Left renal pelvis (tissue), 4 donors: Measurements from ENCODE around the gene USP2. TPM values are rescaled to one million over a fixed set of nuclear protein-coding genes. Genes with fewer than 3 reads are reported as not detected.

Experiments used
- DNase-seq, 4 donors: peaks; one replicate each; pipeline ENCODE4 v3.0.0-alpha.2; 2013; ENCODE audit warnings: low read depth in 4 of 4, low spot score in 3 of 4
- polyA plus RNA-seq, 4 donors: library from polyadenylated mRNA; unstranded; fragments of 120-200 nt; gene quantifications; one replicate each; pipeline ENCODE4 v1.2.1, GENCODE V29; 2013; ENCODE audit not compliant: insufficient read length in 4 of 4

USP2 gene
- polyA plus RNA-seq, 4 donors: 1.7 to 15.9 (median 9.5) TPM

DNA sequence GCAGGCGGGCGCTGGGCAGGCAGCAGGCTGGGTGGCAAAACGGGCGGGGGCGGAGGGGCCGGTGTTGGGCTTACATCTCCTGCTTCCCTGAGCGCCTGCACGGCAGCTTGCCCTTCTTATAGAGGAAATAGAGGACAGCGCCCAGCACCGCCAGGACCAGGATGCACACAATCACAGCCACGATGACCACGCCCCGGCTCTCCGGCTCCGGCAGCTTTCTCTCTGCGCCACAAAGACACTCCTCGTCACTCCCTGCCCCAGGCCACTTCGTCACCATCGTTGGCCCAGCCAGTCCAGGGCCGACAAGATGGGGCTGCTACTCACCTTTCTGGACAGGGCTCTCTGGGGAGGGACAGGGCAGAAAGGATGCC lies 70.8 kb downstream of the USP2 start:
- DNase-seq: no peak

- no peak for DNase-seq
Observed at GRCh38 chr11:119309953-119310681, 71.4 kb downstream of the USP2 start.

DNA sequence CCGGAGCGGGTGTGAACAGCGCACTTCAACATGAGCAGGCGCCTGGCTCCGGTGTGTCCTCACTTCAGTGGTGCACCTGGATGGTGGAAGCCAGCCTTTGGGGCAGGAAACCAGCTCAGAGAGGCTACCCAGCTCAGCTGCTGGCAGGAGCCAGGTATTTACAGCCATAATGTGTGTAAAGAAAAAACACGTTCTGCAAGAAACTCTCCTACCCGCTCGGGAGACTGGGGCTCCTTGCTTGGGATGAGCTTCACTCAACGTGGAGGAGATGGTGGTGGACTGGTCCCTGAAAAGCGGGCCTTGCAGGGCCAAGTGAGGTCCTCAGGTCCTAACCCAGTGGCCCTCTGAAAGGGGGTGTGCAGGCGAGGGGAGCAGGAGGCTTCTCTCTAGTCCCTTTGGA lies 72.1 kb downstream of the USP2 start:
- no peak for DNase-seq

DNA sequence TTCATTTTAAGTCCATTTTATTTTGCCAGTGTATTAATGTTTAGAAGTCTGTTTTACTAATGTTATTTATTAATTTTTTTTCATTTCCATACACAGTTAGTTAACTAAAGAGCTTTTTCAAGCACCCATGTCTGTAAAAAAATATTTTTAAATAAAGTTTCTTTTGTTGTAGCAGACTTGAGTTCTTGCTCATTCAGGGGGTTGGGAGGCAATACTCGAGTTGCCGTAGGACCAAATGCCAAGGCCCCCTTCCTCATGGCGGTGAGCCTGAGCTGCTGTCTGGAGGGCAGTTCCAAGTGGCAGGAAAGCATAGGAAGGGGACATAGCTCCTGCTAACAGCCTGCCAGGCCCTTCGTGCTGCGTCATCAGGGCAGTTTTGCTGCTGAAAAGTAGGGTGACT lies 73.5 kb downstream of the USP2 start:
- no peak for DNase-seq

DNA sequence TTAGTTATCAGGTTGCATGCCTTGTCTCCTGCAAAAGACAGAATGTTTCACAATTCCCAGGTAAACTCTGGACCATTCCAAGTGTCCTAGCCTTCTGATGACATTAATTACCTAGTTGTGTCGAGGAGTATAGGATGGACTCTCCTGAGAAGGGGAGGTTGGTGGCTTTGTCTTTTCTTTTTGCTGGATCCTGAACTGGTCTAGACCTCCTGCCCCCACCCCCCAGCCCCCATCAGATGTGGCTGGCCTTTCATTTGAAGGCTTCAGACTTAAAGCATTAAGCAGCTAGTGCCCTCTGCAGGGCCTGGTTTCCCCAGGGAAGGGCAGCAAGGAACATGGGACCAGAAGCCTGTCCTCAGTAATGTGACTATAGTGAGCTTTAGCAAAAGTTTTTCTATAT lies 74.3 kb downstream of the USP2 start:
- no peak for DNase-seq

DNA sequence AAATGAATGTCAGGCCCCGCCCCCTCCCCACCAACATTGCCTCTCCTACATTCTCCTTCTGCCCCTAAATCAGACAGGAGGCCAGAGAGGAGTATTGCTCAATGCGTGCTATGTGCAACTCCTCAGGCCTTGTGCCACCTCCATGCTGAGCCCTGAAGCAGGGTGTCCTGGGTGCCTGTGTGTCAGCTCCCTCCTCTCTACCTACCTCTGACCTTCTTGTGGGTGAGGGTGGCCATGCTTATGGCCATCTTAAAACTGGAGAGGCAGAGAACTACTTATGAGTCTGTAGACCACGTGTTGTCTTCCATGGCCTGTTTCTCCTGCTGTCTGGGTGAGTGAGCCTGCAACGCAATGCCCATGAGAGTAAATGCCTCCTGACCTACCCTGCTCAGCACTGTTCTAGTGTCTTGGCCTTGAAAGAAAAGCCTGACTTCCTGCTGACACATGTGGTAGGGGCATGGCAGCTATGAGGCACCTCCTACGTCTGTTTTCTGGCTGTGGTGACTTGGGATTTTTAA lies 75.1 kb downstream of the USP2 start:
- no peak for DNase-seq

DNA sequence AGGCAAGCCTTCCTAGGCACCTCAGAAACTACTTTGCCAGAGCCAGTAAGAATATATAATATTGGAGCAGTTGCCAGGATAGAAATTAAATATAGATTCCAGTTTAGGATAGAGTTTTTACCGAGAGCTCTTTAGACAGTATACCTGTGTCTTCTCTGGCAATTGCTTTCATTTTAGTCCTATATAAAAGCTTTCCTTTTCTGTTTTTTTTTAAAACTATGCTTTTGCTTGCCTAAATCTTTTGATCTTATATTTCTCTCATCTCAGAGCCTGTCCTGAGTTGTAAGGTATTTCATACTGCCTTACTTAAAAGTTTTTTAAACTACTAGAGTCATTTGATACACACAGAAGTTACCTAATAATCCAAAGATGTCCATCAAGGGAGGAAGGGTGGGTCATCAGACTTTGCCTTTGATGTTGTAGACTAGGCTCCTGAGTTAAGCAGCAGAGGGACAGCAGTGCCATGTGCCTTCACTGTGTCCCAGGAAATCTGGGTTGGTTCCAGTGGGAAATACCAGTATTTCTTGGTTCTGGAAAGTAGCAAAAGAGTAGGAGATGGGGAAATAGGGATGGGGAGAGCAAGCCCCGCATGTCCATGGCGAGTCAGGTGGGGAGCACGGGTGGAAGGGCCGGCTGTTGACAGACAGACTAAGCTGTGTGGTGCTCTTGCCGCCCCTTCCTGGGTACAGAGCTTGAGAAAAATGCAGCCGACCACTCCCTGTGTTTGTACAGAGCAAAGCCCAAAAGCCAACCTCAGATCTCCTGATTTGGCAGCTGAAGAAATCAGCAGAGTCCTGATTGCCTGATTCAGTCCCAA lies 75.7 kb downstream of the USP2 start:
- no peak for DNase-seq

Other genes with a start within 250 kb of the USP2 start
- gene ABCG4, start 232.6 kb downstream of the USP2 start, polyA plus RNA-seq: 1 to 10 TPM in 2 of 4 donors, under 1 TPM in 2; 0.63 to 1.2 (median 0.88) TPM
- gene NLRX1, start 213.0 kb downstream of the USP2 start, polyA plus RNA-seq: 10 to 100 TPM in 3 of 4 donors, 1 to 10 TPM in 1; 7.8 to 12.6 (median 10.2) TPM
- 10 to 100 TPM in 3 of 4 donors, under 1 TPM in 1; 0.35 to 18.2 (median 12.8) TPM for gene NHERF4, start 196.2 kb downstream of the USP2 start, polyA plus RNA-seq
- gene CBL, start 175.4 kb downstream of the USP2 start, polyA plus RNA-seq: 10 to 100 TPM; 15.5 to 22.3 (median 20.4) TPM
- 10 to 100 TPM; 48.9 to 77.2 (median 53.0) TPM for gene MCAM, start 64.6 kb downstream of the USP2 start, polyA plus RNA-seq
- 10 to 100 TPM; 28.4 to 34.5 (median 30.9) TPM for gene RNF26, start 47.2 kb downstream of the USP2 start, polyA plus RNA-seq
- gene C1QTNF5, start 40.8 kb downstream of the USP2 start, polyA plus RNA-seq: 10 to 100 TPM; 20.5 to 34.3 (median 25.3) TPM
- gene MFRP, start 35.0 kb downstream of the USP2 start, polyA plus RNA-seq: not detected
- gene THY1, start 41.5 kb upstream of the USP2 start, polyA plus RNA-seq: 100 to 1,000 TPM in 1 of 4 donors, 10 to 100 TPM in 3; 79.8 to 137 (median 91.0) TPM